ENCODE data around the gene BANP. TPM values are rescaled to one million over a fixed set of nuclear protein-coding genes. Genes with fewer than 3 reads are reported as not detected.
"Not testable (repeated sequence)": the region's sequence is repeated elsewhere in the genome, so short reads cannot be mapped to it uniquely, and the experiment has no call there.

Gene BANP
- total RNA-seq, 1 donor from 2014 or later: 29.7 TPM

GRCh38 chr16:88015806-88016140, 64.5 kb downstream of the BANP start:
- Histone ChIP-seq H3K4me1 (peaks cover 6% of the 10 kb centered on the region), H3K4me3 (no peak overlapping the region), H3K36me3 (peaks cover 30% of the 10 kb centered on the region), H3K27me3 (ENCODE audit: low read depth) (no peaks in the 10 kb centered on the region), H3K9me3 (no peaks in the 10 kb centered on the region), H3K27ac (no peak overlapping the region)
- ATAC-seq: no peak
- TF ChIP-seq, protein P1, sequence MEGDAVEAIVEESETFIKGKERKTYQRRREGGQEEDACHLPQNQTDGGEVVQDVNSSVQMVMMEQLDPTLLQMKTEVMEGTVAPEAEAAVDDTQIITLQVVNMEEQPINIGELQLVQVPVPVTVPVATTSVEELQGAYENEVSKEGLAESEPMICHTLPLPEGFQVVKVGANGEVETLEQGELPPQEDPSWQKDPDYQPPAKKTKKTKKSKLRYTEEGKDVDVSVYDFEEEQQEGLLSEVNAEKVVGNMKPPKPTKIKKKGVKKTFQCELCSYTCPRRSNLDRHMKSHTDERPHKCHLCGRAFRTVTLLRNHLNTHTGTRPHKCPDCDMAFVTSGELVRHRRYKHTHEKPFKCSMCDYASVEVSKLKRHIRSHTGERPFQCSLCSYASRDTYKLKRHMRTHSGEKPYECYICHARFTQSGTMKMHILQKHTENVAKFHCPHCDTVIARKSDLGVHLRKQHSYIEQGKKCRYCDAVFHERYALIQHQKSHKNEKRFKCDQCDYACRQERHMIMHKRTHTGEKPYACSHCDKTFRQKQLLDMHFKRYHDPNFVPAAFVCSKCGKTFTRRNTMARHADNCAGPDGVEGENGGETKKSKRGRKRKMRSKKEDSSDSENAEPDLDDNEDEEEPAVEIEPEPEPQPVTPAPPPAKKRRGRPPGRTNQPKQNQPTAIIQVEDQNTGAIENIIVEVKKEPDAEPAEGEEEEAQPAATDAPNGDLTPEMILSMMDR (IDR thresholded peaks at IDR 0.05): no peak
- intact Hi-C loops (cut with DNase I): no loop called here
- DNase-seq: no peak

DNA sequence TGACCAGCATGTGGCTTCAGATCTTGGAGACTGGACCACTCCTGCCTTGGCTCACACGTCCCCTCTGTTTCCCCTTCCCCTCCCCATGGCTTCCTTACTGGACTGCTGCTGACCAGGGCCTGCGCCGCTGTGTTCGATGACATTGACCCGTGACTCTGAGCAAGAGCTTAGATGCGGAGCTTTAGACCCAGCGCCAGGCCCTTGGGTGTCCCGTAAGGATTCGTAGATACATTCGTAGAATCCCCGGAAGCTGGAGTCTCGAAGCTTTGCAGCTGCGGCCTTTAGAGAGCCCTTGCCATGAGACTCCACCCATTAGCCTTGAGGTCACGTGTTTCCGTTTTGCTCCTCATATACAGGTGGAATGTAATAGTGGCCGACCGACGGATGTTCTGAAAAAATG, 65.2 kb downstream of the BANP start:
- H3K27ac ChIP-seq; ATAC-seq; H3K4me3 ChIP-seq; H3K4me1 ChIP-seq; H3K9me3 ChIP-seq; DNase-seq; H3K27me3 ChIP-seq (ENCODE audit: low read depth); intact Hi-C loops (cut with DNase I): not testable (repeated sequence)
- peaks cover 24% of the 10 kb centered on the region for H3K36me3 ChIP-seq

- peak; percentile 26 for DNase-seq
- intact Hi-C loops (cut with DNase I): no loop called here
Measured at GRCh38 chr16:88016964-88017363, 65.7 kb downstream of the BANP start.

DNA sequence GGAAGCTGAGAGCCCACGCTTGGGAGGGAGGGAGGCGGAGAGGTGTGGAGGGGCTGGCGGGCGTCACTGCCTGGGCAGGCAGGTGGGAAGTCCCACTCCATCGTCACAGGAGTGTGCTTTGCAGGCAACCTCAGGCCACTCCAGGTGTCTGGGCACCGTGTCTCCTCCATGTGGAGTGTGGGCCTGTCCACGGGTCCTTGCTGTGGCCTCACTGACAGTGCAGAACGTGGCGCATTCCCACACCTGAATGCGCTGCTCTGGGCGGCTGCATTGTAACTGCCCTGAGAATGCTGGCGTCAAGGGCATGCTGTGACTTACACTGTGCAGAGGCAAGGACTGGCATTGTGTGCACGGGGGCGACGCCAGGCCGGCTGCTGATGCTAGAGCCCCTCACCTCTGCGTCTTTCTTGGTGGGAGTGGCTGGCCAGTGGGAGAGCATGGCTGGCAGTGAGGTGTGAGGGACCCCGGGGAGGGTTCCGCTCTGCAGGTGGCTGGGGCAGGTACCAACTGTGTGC, 66.4 kb downstream of the BANP start:
- H3K4me3 ChIP-seq: no peak overlapping the region
- H3K9me3 ChIP-seq: no peaks in the 10 kb centered on the region
- H3K4me1 ChIP-seq: peaks cover 6% of the 10 kb centered on the region
- TF ChIP-seq, protein P1 (IDR thresholded peaks at IDR 0.05): no peak
- H3K27ac ChIP-seq: no peak overlapping the region
- peaks cover 26% of the 10 kb centered on the region for H3K36me3 ChIP-seq
- ATAC-seq (no peak), DNase-seq (peak; percentile 18)
- no peaks in the 10 kb centered on the region for H3K27me3 ChIP-seq (ENCODE audit: low read depth)
- intact Hi-C loops (cut with DNase I): no loop called here

More at GRCh38 chr16:88016964-88017363, 65.7 kb downstream of the BANP start:
- no peaks in the 10 kb centered on the region for H3K27me3 ChIP-seq (ENCODE audit: low read depth)
- no peak overlapping the region for H3K27ac ChIP-seq
- TF ChIP-seq, protein P1 (IDR thresholded peaks at IDR 0.05): no peak
- H3K36me3 ChIP-seq: peaks cover 24% of the 10 kb centered on the region
- H3K4me3 ChIP-seq: no peak overlapping the region
- H3K9me3 ChIP-seq: no peaks in the 10 kb centered on the region
- H3K4me1 ChIP-seq: peaks cover 6% of the 10 kb centered on the region
- no peak for ATAC-seq

GRCh38 chr16:88018382-88018781, 67.1 kb downstream of the BANP start:
- H3K27ac ChIP-seq; DNase-seq; H3K4me3 ChIP-seq; intact Hi-C loops (cut with DNase I); ATAC-seq; H3K9me3 ChIP-seq; H3K27me3 ChIP-seq (ENCODE audit: low read depth); H3K4me1 ChIP-seq: not testable (repeated sequence)
- peaks cover 28% of the 10 kb centered on the region for H3K36me3 ChIP-seq

- H3K4me1 ChIP-seq; DNase-seq; intact Hi-C loops (cut with DNase I); H3K27me3 ChIP-seq (ENCODE audit: low read depth); H3K4me3 ChIP-seq; H3K9me3 ChIP-seq; H3K27ac ChIP-seq; ATAC-seq: not testable (repeated sequence)
- peaks cover 25% of the 10 kb centered on the region for H3K36me3 ChIP-seq
Measured at GRCh38 chr16:88019041-88019820, 68.0 kb downstream of the BANP start.

- peaks cover 25% of the 10 kb centered on the region for H3K36me3 ChIP-seq
- no peak overlapping the region for H3K4me3 ChIP-seq
- DNase-seq (no peak), ATAC-seq (no peak)
- no peaks in the 10 kb centered on the region for H3K27me3 ChIP-seq (ENCODE audit: low read depth)
- TF ChIP-seq, protein P1 (IDR thresholded peaks at IDR 0.05): no peak
- intact Hi-C loops (cut with DNase I): no loop called here
- H3K4me1 ChIP-seq: no peaks in the 10 kb centered on the region
- no peaks in the 10 kb centered on the region for H3K9me3 ChIP-seq
- H3K27ac ChIP-seq: no peak overlapping the region
Measured at GRCh38 chr16:88019821-88020515, 68.7 kb downstream of the BANP start.

Measured in lower lobe of right lung (tissue), 2 donors.